Neural progenitor cell (in vitro differentiated cells): ENCODE results near the gene NARF.

Experiments used
- EZH2phosphoT487 ChIP-seq: fragments of 200-600 bp; sonication (generic); IDR thresholded peaks from 2 replicates; pipeline ENCODE4 v1.6.1; 2017; ENCODE audit warnings: antibody characterized with exemption
- TF ChIP-seq, protein P1 (sequence below): fragments of 200-600 bp; sonication (generic); IDR thresholded peaks from 2 replicates; pipeline ENCODE4 v1.5.1; 2017; ENCODE audit warnings: antibody characterized with exemption, mild to moderate bottlenecking

GRCh38 chr17:82440469-82440981 is 18.0 kb upstream of the NARF start:
- TF ChIP-seq, protein P1, sequence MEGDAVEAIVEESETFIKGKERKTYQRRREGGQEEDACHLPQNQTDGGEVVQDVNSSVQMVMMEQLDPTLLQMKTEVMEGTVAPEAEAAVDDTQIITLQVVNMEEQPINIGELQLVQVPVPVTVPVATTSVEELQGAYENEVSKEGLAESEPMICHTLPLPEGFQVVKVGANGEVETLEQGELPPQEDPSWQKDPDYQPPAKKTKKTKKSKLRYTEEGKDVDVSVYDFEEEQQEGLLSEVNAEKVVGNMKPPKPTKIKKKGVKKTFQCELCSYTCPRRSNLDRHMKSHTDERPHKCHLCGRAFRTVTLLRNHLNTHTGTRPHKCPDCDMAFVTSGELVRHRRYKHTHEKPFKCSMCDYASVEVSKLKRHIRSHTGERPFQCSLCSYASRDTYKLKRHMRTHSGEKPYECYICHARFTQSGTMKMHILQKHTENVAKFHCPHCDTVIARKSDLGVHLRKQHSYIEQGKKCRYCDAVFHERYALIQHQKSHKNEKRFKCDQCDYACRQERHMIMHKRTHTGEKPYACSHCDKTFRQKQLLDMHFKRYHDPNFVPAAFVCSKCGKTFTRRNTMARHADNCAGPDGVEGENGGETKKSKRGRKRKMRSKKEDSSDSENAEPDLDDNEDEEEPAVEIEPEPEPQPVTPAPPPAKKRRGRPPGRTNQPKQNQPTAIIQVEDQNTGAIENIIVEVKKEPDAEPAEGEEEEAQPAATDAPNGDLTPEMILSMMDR = no peak
- TF ChIP-seq EZH2phosphoT487 = no peak
